HG03575 (cell line): ENCODE results near the gene ARPC5.
"Not testable (repeated sequence)": the region's sequence is repeated elsewhere in the genome, so short reads cannot be mapped to it uniquely, and the experiment has no call there.

ENCODE experiments used
- ATAC-seq: cut with Tn5 transposase; IDR thresholded peaks from one replicate; pipeline ENCODE4 v1.9.1; 2021; ENCODE audit not compliant: unreplicated experiment, insufficient number of reproducible peaks, low FRiP score; ENCODE audit errors: extremely low read depth

The ARPC5 gene

DNA sequence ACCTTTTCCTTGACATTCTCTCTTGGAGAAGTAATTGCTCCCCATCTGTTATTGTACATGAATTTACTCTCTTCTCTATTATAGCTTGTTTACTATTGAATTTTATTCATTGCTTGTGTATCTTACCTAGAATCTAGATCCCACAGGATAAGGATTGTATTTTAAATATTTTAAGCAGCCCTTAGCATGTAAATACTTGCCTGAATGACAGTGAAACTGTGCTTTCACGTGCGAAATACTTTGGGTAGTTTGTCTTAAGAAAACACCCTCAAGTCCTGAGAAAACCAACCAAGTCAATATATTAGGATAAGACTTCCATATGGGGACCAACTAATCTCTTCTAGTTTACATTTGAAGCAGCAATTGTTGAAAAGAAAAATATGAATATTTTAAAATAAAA, 15.3 kb downstream of the ARPC5 start:
- no peak for ATAC-seq

DNA sequence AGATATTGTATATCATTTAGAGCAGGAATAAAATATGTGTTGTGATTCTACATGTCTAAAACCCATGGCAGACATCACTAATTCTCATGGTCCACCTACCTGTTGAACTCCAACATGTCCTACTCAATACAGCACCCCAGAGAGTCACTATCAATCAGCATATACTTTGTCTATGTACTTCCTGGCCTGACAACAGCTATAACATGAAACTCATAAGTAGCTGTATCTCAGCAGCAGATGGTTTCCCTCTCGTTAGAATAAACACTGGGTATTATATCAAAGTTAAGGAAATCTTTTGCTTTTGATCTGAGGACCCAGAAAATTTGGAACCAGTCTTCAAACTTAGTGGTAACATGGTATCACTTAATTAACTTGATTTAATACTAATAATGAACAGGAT, 15.8 kb downstream of the ARPC5 start:
- ATAC-seq: no peak

DNA sequence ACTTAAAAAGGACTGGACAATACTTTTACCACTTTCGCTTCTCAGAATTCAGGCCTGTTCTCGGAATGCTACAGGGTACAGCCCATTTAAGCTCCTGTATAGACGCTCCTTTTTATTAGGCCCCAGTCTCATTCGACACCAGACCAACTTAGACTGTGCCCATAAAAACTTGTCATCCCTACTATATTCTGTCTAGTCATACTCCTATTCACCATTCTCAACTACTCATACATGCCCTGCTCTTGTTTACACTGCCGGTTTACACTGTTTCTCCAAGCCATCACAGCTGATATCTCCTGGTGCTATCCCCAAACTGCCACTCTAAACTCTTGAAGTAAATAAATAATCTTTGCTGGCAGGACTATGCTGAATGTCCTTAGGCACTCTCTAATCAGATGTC, 17.4 kb downstream of the ARPC5 start:
- ATAC-seq: not testable (repeated sequence)

DNA sequence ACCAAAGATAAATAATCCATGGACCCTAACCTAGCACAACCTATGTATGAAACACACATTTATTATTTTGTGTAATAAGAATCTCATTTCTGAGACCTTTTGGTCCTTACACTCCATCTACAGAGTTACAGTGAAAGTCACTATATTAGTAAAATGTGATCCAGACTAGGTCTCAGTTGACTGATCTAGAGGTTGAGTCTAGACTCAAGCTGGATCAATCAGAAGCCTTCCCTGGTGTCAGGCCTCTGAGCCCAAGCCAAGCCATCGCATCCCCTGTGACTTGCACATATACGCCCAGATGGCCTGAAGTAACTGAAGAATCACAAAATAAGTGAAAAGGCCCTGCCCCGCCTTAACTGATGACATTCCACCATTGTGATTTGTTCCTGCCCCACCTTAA, 22.6 kb downstream of the ARPC5 start:
- ATAC-seq: not testable (repeated sequence)

DNA sequence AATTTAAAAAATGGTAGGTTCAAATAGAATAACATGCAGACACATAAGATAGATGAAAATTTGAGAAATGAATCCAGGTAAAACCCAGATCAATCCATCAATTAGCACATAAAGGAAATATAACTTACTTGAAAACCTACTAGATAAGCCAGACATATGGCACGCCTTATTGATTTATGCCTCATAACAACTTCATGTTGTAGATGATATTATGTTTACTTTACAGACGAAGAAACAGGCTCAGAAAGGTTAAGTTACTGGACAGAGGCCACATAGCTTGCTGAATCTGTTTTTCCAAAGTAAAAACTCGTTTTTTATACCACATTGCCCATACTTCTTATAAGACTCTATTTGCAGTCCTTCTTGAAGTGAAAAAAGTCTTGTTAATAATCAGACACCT, 23.2 kb downstream of the ARPC5 start:
- ATAC-seq: no peak

DNA sequence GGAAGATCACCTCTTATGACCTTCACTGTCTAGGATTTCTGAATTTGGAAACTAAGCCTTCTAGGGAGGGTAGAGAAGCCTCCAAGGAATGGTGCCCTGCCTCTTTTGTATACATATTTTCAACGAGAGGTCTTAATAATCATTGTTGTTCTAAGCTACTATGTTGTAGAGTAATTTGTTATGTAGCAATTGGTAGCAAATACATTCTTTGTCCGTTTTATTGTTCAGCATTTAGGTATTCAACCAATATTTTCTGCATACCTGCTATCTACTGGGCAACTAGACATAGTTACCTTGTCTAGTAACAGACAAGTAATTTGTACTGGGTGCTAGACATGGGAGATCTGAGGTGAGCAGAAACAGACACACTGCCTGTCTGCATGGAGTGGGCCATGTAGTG, 24.6 kb downstream of the ARPC5 start:
- no peak for ATAC-seq

DNA sequence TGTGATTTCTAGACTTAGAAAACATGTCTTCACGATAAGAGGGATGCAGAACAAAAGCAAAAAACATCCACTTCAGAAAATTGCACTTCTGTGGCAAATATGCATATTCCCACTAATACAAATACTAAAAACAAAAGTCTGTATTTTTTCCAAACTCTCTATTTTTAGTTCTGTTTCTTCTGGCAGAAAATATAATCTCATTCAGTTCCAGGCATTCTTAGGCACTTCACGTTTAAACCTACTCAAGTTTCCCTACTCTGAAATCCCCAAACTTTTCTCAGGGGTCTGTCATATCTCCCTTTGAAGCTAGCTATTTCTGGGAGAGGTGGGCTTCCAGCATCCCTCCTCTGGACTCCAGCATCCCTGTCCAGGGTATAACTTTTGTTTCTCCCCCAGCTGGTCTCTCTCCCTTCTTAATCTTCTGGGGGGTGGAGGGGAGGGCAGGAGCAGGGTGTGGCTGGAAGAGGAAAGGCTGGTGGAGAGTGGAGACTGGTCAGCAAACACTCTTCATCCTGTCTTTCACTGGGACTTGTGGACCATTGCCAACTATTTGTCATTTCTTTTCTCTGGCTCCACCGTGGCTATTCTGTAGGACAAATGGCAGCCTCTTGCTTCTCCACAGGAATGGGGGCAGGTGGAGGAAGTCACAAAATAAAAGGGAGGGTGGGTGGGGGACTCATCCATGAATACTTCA, 25.7 kb downstream of the ARPC5 start:
- no peak for ATAC-seq

DNA sequence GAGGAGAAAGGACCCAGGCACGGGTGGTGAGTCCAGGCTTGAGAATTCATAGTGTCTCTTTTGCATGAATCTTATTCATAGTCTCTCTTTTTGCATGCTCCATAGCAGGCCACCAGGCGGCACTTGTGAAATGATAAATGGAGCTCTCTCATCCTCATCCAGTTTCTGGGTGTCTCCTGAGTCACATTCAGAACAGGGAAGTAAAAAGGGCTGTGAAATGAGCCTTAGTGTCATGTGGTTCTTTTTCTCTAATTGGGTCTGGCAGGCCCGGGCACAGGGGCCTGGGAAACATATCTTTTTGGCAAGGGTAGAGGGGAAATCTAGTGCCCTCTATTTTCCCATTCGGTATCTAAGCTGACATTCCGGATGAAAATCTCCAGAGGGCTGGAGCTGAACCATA, 26.3 kb downstream of the ARPC5 start:
- no peak for ATAC-seq

DNA sequence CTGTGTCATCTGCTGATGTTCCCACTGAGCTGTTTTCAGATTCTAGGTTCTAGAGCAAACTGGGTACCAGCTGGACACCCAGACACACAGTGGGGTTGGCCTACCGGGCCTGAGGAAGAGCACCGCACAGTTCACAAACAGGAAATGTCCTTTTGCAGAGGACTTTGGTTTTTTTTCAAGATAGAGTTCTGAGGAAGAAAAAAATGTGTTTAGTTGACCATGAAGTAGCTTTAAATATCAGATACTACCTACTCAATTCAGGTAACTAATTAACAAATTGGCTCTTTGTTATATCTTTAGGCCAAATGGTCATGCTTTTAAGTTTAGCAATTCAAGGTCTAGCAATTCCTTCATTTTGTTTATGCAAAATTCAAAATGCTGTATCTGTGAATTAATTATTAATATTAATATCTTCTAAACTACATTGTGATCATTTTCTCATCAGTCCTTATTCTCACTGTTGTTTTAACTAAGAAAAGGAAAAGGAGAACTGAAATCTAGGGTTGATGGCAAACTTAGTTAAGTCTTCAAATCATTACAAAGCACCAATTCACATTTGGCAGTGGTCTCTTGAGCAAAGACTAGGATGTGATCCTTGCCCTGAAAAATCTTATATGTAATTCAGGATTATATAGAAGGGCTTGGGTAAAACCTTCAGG, 28.1 kb downstream of the ARPC5 start:
- ATAC-seq: no peak

DNA sequence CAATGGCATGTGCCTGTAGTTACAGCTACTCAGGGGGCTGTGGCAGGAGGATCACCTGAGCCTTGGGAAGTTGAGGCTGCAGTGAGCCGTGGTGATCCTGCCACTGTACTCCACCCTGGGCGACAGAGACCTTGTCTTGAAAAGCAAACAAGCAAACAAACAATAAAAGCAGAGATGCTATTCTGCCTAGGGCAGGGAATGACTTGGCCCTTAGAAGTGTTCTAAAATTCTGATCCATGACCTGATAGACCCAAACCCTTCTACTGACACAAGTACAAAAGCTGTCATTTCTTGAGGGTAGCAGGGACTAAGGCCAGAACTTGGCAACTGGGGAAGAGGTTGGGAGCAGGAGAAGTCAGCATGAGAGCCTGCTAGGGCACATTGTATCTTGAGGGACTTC, 29.7 kb downstream of the ARPC5 start:
- ATAC-seq: no peak

DNA sequence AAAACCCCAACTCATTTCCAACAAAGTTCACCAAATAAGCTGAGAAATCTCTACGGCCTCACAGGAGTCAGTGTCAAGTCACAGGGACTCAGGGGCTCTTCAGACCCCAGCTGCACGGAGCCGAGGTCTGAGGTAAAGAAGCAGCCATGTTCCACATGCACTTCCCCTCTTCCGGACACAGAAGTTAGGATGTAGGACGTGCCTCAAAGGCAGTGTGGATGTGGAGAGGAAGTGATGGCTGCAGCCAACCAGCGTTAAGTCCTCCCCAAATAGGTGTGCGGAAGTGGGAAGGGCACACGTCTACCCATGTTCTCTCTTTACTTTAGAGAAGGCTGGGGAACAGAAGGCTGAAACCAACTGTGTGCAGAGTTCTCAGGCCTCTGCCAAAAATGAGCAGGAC, 30.8 kb downstream of the ARPC5 start:
- ATAC-seq: no peak

DNA sequence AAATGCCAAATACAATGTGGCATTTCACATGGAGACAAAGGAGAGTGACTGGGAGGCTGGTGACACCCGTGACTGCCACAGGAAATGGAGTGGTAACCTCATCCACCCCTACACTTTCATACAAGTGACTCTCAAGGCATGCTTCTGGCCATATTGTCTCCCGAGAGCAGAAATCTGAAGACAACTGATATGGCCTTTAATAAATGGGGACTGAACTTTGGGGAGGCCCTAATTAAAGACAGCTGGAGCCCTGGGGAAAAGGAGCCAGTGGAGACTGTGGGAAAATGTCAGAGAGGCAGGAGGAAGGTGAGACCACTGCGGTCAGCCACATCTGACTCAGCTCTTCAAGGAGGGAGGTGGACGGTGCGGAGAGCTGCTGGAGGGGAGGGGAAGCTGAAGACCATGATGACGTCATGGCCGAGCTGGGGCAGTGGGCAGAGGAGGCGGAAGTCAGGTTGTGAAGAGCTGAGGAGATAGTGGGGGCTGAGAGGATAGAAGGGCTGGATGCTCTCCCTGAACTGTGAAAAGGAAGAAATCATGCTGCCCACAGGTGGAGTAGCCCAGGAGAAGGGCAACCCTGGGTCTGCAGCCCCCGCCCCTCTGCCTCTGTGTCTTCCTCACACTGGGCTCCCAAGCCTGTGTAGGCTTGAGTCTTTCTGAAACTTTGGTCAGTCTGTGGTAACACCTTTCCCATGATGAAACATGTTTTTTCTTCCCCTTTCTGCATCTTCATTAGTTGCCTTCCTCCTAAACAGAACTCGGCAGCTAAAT, 31.4 kb downstream of the ARPC5 start:
- no peak for ATAC-seq

DNA sequence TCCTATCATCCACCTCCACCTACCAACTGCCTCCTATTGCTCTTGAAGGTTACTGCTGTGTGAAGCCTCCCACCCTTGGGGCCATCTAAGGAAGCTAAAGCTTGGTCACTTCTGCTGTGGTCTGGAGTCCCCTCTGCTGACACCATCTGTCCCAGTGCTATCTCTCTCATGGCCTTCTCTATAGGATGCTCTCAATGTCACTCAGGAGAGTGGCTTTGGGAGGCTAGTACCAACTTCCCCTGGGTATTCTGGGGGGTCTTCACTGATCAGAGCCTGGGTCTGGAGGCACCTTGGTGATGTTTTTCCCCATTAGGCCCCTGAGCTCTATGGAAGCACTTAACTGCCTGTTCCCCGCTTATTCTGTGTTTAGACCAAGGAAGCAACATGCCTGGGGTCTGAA, 33.1 kb downstream of the ARPC5 start:
- ATAC-seq: no peak

DNA sequence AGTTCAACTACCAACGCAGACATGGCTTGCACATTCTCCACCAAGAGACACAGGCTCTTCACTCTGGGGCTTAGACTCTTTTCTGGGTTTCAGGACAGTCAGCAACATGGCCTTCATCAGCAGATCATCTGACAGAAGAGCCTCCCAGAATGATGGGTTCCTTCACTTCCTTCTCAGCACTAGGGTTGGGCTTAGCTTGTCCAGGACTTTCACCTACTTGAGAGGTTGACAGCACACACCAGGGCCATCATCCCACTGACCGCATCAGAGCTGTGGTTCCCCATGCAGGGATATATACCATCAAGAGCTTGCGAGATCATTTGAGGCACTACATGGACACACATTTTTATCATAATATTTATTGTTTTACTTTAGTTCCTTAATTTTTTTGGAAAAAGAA, 34.9 kb downstream of the ARPC5 start:
- ATAC-seq: no peak

DNA sequence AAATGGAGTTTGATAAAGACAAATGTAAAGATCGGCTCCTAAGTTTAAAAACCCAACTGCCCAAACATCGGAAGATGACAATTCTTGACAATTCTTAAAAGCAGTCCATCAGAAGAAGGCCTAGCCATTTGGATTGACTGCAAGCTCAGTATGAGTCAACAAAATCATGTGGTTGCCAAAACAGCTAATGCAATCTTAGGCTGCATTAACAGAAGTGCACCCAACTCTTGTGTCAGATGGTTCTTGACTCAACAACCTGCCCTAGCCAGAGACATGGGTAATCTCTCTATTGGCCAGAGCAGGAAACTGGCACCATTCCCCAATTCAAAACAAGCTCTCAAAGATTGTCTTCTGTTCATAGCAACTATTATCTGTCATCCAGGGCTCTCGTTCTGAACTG, 35.4 kb downstream of the ARPC5 start:
- ATAC-seq: no peak

DNA sequence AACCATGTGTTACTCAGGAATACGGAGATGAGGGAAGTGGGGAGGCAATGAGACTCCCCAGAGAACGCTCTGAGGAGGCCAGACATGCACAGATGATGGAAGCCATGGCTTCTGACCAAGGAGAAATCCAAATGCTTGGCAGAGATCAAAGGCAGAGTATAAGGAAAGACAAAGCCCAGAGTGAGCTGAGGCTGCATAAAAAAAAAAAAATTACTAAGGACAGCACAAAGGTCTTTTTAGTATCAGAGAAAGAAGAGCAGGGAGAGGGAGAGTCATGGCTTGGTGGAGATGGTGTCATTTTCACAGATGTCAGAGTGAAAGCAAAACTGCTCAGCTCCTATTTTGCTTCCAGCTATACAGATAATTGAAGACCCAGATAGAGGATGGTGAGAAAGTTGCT, 37.2 kb downstream of the ARPC5 start:
- ATAC-seq: no peak

DNA sequence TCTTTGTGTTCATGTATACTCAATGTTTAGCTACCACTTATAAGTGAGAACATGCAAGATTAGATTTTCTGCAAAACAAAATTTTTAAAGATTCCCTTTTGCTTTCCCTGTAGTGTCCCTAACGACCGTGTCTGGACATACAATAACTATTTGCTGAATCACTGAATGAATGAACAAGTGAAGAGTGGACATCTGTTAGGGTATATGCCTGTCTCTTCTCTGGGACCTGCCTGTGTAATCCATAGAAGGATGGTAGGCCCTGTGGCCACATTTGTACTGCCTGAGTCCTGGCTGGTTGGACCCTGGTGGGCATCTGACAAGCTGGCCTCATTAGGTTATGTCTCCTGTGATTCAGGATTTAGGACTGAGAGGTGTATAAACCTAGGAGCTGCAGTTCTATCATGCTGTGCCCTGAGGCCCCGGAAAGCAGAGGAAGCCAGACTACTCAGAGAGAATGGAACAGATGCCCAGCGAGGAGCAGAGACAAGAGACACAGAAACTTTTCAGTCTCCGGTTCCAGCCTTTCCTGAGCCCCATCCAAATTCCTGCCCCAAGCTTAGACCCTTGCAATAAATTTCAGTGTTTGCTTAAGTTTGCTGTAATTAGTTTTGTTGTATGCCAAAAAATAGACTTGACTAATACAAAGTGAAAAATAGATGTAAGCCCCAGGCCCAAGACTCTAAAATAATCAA, 37.8 kb downstream of the ARPC5 start:
- no peak for ATAC-seq

DNA sequence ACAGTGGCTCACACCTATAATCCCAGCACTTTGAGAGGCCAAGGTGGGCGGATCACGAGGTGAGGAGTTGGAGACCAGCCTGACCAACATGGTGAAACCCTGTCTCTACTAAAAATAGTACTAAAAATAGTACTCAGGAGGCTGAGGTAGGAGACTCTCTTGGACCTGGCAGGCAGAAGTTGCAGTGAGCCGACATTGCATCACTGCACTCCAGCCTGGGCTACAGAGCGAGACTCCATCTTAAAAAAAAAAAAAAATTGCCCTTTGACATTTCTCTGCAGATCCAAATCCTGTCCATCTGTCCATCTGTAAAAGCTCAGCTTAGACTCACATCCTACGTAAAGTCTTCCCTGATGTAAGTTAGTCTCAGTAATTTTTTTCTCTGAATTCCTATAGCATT, 39.1 kb downstream of the ARPC5 start:
- ATAC-seq: no peak

DNA sequence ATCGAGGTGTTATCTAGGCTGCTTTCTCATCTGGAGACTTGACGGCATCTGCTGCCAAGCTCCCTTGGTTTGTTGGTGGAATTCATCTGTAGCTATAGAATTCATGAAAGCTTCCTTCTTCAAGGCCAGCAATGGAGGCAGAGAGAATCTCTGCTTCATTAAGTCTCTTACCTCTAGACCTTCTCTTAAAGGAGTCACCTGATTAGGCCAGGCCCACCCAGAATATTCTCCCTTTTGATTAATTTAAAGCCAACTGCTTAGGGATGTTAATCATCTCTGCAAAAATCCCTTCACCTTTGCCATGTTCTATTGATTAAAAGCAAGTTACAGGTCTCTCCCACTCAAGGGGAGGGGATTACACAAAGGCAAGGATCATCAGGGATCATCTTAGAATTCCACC, 40.0 kb downstream of the ARPC5 start:
- ATAC-seq: no peak

DNA sequence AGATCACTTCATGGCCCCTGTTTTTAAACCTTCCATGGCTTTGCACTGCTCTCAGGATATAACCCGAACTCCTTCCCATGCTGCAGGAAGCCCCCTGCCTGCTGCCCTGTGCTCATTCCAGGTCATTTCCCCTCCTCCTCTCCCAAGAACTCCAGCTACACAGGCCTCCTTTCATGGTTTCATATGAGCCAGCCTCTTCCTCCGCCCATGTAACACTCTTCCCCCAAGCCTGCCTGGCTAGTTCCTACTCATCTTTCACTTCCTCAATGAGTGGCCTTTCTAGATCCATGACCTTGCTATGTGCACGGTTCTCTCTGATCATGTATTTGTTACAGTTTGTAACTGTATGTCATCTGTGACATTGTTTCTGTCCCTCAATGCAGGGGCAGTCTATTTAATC, 42.2 kb downstream of the ARPC5 start:
- peak; percentile 26 for ATAC-seq
